H1 (cell line): Measurements from ENCODE around the gene ZNF746. TPM values are rescaled to one million over a fixed set of nuclear protein-coding genes. Genes with fewer than 3 reads are reported as not detected.

ENCODE experiments used
- CTCF ChIA-PET: fragments of 300-600 bp; sonication (Branson Sonifier 250); formaldehyde crosslinking; loops from one replicate; lab custom pipeline; 2021; ENCODE audit not compliant: partially characterized antibody; lab: Charles Lee
- POLR2A ChIA-PET: fragments of 300-600 bp; sonication (Branson Sonifier 250); formaldehyde crosslinking; loops from one replicate; lab custom pipeline; 2021; ENCODE audit warnings: inconsistent platforms; ENCODE audit not compliant: partially characterized antibody; lab: Charles Lee
- DNase-seq, 2 experiments: peaks; one replicate each; pipeline versions ENCODE4 v3.0.0 to v3.0.0-alpha.2; 2010 to 2022; ENCODE audit warnings: low spot score in 2 of 2, low read depth in 1 of 2, mixed read lengths in 1 of 2
- FAIRE-seq: peaks from 2 replicates; lab custom pipeline; 2011; peaks lifted over from hg19 to GRCh38; lab: Jason Lieb, UNC
- H2AFZ ChIP-seq: 2 replicates; pipeline ENCODE4 v1.8.1; 2012; ENCODE audit warnings: low read length, inconsistent platforms
- H2AK5ac ChIP-seq: 2 replicates; pipeline ENCODE4 v1.6.1; 2013; ENCODE audit warnings: low read depth, low read length
- H2BK120ac ChIP-seq: replicated peaks from 2 replicates; pipeline ENCODE3; 2013; ENCODE audit warnings: low read depth, low read length, inconsistent platforms
- H2BK12ac ChIP-seq: 2 replicates; pipeline ENCODE4 v1.6.1; 2013; ENCODE audit warnings: low read depth, low read length
- H2BK15ac ChIP-seq: 2 replicates; pipeline ENCODE4 v1.6.1; 2013; ENCODE audit warnings: low read length
- H2BK20ac ChIP-seq: 2 replicates; pipeline ENCODE4 v1.6.1; 2013; ENCODE audit warnings: low read length
- H2BK5ac ChIP-seq: 2 replicates; pipeline ENCODE4 v1.6.1; 2013; ENCODE audit warnings: low read depth, low read length
- H3K14ac ChIP-seq: 2 replicates; pipeline ENCODE4 v1.6.1; 2013; ENCODE audit warnings: inconsistent platforms; ENCODE audit not compliant: insufficient read length
- H3K18ac ChIP-seq: 2 replicates; pipeline ENCODE4 v1.6.1; 2013; ENCODE audit warnings: low read length; ENCODE audit errors: extremely low read depth
- H3K23ac ChIP-seq: 2 replicates; pipeline ENCODE4 v1.6.1; 2013; ENCODE audit warnings: inconsistent platforms; ENCODE audit not compliant: insufficient read length
- H3K23me2 ChIP-seq: 2 replicates; pipeline ENCODE4 v1.6.1; 2013; ENCODE audit warnings: low read depth, low read length
- H3K27ac ChIP-seq: 2 replicates; pipeline ENCODE4 v1.6.1; 2011; ENCODE audit warnings: low read depth, low read length, inconsistent platforms
- H3K27me3 ChIP-seq, 4 experiments: replicated peaks in 1 of 4; 1 replicate in 1 of 4; 2 replicates in 3 of 4; pipeline versions ENCODE4 v1.6.1 to v1.8.1; 2011 to 2013; ENCODE audit warnings: low read length in 3 of 4, mild to moderate bottlenecking in 3 of 4, inconsistent platforms in 2 of 4, mixed read lengths in 2 of 4, moderate library complexity in 1 of 4; ENCODE audit not compliant: control insufficient read depth in 3 of 4, insufficient read depth in 3 of 4; ENCODE audit errors: extremely low read depth in 1 of 4
- H3K36me3 ChIP-seq, 4 experiments: 2 replicates each; pipeline versions ENCODE4 v1.6.1 to v1.8.1; 2011 to 2013; ENCODE audit warnings: mild to moderate bottlenecking in 4 of 4, low read length in 3 of 4, moderate library complexity in 2 of 4, control low read depth in 1 of 4, inconsistent platforms in 1 of 4; ENCODE audit not compliant: insufficient read depth in 4 of 4, control insufficient read depth in 2 of 4
- H3K4ac ChIP-seq: replicated peaks from 2 replicates; pipeline ENCODE3; 2013; ENCODE audit warnings: low read length, low read depth, mixed read lengths, inconsistent platforms; ENCODE audit not compliant: insufficient read length
- H3K4me1 ChIP-seq, 4 experiments: replicated peaks in 1 of 4; 1 replicate in 1 of 4; 2 replicates in 3 of 4; pipeline versions ENCODE4 v1.6.1 to v1.8.1; 2011 to 2013; ENCODE audit warnings: low read length in 3 of 4, inconsistent platforms in 2 of 4, mixed read lengths in 1 of 4; ENCODE audit not compliant: insufficient read depth in 4 of 4, control insufficient read depth in 3 of 4
- H3K4me2 ChIP-seq, 2 experiments: 2 replicates each; pipeline versions ENCODE4 v1.6.1 to v1.8.1; 2011 to 2013; ENCODE audit warnings: low read depth in 2 of 2, low read length in 2 of 2, control low read depth in 1 of 2, inconsistent platforms in 1 of 2, mild to moderate bottlenecking in 1 of 2; ENCODE audit not compliant: insufficient read depth in 1 of 2
- H3K4me3 ChIP-seq, 4 experiments: fragments of 200-600, 300-600 bp in 1 of 4; sonication (generic), shearing (Covaris generic), sonication (Bioruptor Twin) in 1 of 4; 2 replicates each; pipeline versions ENCODE4 v1.5.1 to v1.8.1; 2011 to 2016; ENCODE audit warnings: low read length in 4 of 4, low read depth in 3 of 4, control low read depth in 2 of 4, inconsistent platforms in 2 of 4, mild to moderate bottlenecking in 2 of 4, mixed read lengths in 1 of 4, moderate library complexity in 1 of 4; ENCODE audit not compliant: insufficient read depth in 2 of 4; ENCODE audit errors: extremely low read depth in 1 of 4
- H3K56ac ChIP-seq: replicated peaks from 2 replicates; pipeline ENCODE3; 2013; ENCODE audit warnings: low read depth, mild to moderate bottlenecking, mixed read lengths, low read length, inconsistent platforms; ENCODE audit not compliant: insufficient read length
- H3K79me1 ChIP-seq: 2 replicates; pipeline ENCODE4 v1.6.1; 2013; ENCODE audit warnings: low read depth, low read length, control low read depth
- H3K79me2 ChIP-seq, 2 experiments: 2 replicates each; pipeline versions ENCODE4 v1.6.1 to v1.8.1; 2012 to 2013; ENCODE audit warnings: low read length in 2 of 2, mild to moderate bottlenecking in 2 of 2, inconsistent platforms in 1 of 2; ENCODE audit not compliant: insufficient read depth in 2 of 2, control insufficient read depth in 1 of 2
- H3K9ac ChIP-seq, 4 experiments: replicated peaks in 1 of 4; 1 replicate in 1 of 4; 2 replicates in 3 of 4; pipeline versions ENCODE4 v1.6.1 to v1.8.1; 2011 to 2013; ENCODE audit warnings: low read depth in 3 of 4, low read length in 3 of 4, control low read depth in 2 of 4, mild to moderate bottlenecking in 2 of 4, moderate library complexity in 2 of 4, inconsistent platforms in 1 of 4; ENCODE audit errors: extremely low read depth in 1 of 4
- H3K9me3 ChIP-seq, 2 experiments: 2 replicates each; pipeline versions ENCODE4 v1.6.1 to v1.8.1; 2012 to 2013; ENCODE audit warnings: mild to moderate bottlenecking in 2 of 2, moderate library complexity in 2 of 2, control low read depth in 1 of 2, inconsistent platforms in 1 of 2, low read depth in 1 of 2, low read length in 1 of 2, mixed read lengths in 1 of 2; ENCODE audit not compliant: insufficient read depth in 2 of 2
- H4K20me1 ChIP-seq, 2 experiments: replicated peaks in 1 of 2; 2 replicates each; pipeline versions ENCODE3 to v1.8.1; 2011 to 2013; ENCODE audit warnings: inconsistent platforms in 2 of 2, low read length in 2 of 2, mild to moderate bottlenecking in 1 of 2; ENCODE audit not compliant: insufficient read depth in 2 of 2, control insufficient read depth in 1 of 2
- H4K5ac ChIP-seq: 2 replicates; pipeline ENCODE4 v1.6.1; 2013; ENCODE audit warnings: low read length, low read depth, mixed read lengths, inconsistent platforms; ENCODE audit not compliant: insufficient read length
- H4K8ac ChIP-seq: 2 replicates; pipeline ENCODE4 v1.8.0; 2013; ENCODE audit warnings: mild to moderate bottlenecking, moderate library complexity, low read length, inconsistent platforms; ENCODE audit not compliant: insufficient read depth; ENCODE audit errors: extremely low read depth
- H4K91ac ChIP-seq: replicated peaks from 2 replicates; pipeline ENCODE3; 2013; ENCODE audit warnings: low read length, mixed read lengths, inconsistent platforms; ENCODE audit not compliant: insufficient read length
- ASH2L ChIP-seq: fragments of 200-600, 300-600 bp; sonication (generic); IDR thresholded peaks from one replicate; pipeline ENCODE4 v1.7.1; 2017; ENCODE audit warnings: low read length
- CREB1 ChIP-seq: IDR thresholded peaks from 2 replicates; pipeline ENCODE4 v1.6.1; 2012; ENCODE audit warnings: inconsistent platforms
- FOSL1 ChIP-seq: IDR thresholded peaks from 2 replicates; pipeline ENCODE4 v1.6.1; 2011; ENCODE audit warnings: mild to moderate bottlenecking, low read depth, low read length, moderate library complexity; ENCODE audit not compliant: insufficient read depth
- HDAC6 ChIP-seq: IDR thresholded peaks from one replicate; pipeline ENCODE4 v1.7.1; 2012; ENCODE audit warnings: low read depth, mild to moderate bottlenecking, inconsistent platforms, low read length, moderate library complexity
- JUND ChIP-seq: IDR thresholded peaks from 2 replicates; pipeline ENCODE4 v1.6.1; 2011; ENCODE audit warnings: mild to moderate bottlenecking, improper control_type of control experiment, low read length
- RAD21 ChIP-seq, 2 experiments: IDR thresholded peaks in 1 of 2; conservative IDR thresholded peaks in 1 of 2; 2 replicates each; pipeline ENCODE4 v1.6.1; 2011; ENCODE audit warnings: low read depth in 2 of 2, low read length in 2 of 2, improper control_type of control experiment in 1 of 2, inconsistent platforms in 1 of 2, mild to moderate bottlenecking in 1 of 2, moderate library complexity in 1 of 2
- RFX5 ChIP-seq: IDR thresholded peaks from 2 replicates; pipeline ENCODE4 v1.6.1; 2011; ENCODE audit warnings: low read depth, low read length, improper control_type of control experiment, borderline replicate concordance
- YY1 ChIP-seq: IDR thresholded peaks from 2 replicates; pipeline ENCODE4 v1.6.1; 2011; ENCODE audit warnings: low read depth, mild to moderate bottlenecking, low read length
- WGBS, 2 experiments: shearing (Covaris generic) in 1 of 2; methylation state at CpG; one replicate each; pipeline versions ENCODE4 v1.1.6 to v1.1.7; 2013 to 2015; ENCODE audit warnings: low lambda C conversion rate in 2 of 2, mixed read lengths in 2 of 2, inconsistent platforms in 1 of 2, low coverage in 1 of 2, missing lambda C conversion rate in 1 of 2; ENCODE audit not compliant: insufficient replicate concordance in 2 of 2, insufficient coverage in 1 of 2, insufficient read length in 1 of 2; ENCODE audit errors: extremely low coverage in 1 of 2, missing lambda C conversion rate in 1 of 2; 5-methylcytosine and 5-hydroxymethylcytosine counted together
- polyA plus RNA-seq, 7 experiments: library from polyadenylated mRNA; depleted of rRNA in 3 of 7; stranded (reverse) in 5 of 7; unstranded in 2 of 7; fragments of >200 nt in 5 of 7; fragments of 200-250 nt in 2 of 7; gene quantifications; 1 replicate in 5 of 7; 2 replicates in 1 of 7; 4 replicates in 1 of 7; pipeline versions ENCODE4 v1.2.1 to v1.2.3, GENCODE V29; 2011 to 2013; ENCODE audit warnings: missing spikeins in 2 of 7, mixed read lengths in 2 of 7
- total RNA-seq: library from RNA; stranded (reverse); fragmentation: NEBNext Ultra II Directional; extraction: Animal tissue kit (Norgen Biotek cat#: 25700); gene quantifications from 2 replicates; pipeline ENCODE4 v1.2.1, GENCODE V29; 2021

Gene ZNF746
- total and polyA plus RNA-seq, 2 of the 8 experiments (the other 6 are each of a cell fraction or from before 2014, with no cell fraction given) = 7.5 to 15.6 TPM

DNA sequence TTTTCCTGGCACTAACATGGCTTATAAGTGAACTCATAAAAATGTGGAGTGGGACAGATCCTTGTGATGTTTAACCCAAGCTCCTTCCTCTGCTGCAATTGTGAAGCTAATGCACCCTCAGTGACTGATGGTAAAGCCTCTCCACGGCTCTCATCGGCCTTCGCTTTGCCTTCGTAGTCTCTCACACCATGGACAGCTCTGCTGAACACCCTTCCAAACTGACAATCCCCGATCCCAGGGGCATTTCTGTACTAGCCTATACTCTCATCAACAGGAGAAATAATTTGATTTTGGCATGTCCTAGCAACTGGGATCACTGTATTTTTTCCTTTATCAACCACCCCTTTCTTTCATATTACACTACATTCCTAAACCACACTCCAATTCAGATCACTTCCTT, 42.9 kb downstream of the ZNF746 start:
- ChIA-PET CTCF (interaction anchor here (0.6 to 1.7 kb wide), 5 partner anchors 23 to 141 kb away, joined by 3 to 4 read pairs (median 3); no protein-coding TSS in a partner anchor), POLR2A (interaction anchor here (1.3 kb wide), 1 partner anchor 13 kb away, joined by 3 read pairs; no protein-coding TSS in a partner anchor)
- DNase-seq = peak in 1 of 2 experiments; percentile 8
- Histone ChIP-seq H2BK15ac (no peak overlapping the region), H3K4ac (no peak overlapping the region), H3K56ac (no peak overlapping the region), H4K20me1 (peaks cover 7 to 9% of the 10 kb centered on the region in 2 experiments), H3K79me1 (no peaks in the 10 kb centered on the region), H4K5ac (no peak overlapping the region), H3K18ac (no peak overlapping the region), H2AFZ (no peak overlapping the region), H4K91ac (no peak overlapping the region), H2BK12ac (no peak overlapping the region), H2BK20ac (no peak overlapping the region), H2AK5ac (no peak overlapping the region), H3K36me3 (peaks cover 0 to 21% (median 15%) of the 10 kb centered on the region in 4 experiments; a peak in 6 of 8 replicates), H3K27me3 (peaks cover 4 to 17% (median 13%) of the 10 kb centered on the region in 4 experiments), H3K9me3 (no peaks in the 10 kb centered on the region), H3K4me2 (no peak overlapping the region), H3K79me2 (peaks cover 0 to 10% of the 10 kb centered on the region in 2 experiments; a peak in 1 of 4 replicates), H4K8ac (no peak overlapping the region), H2BK120ac (no peak overlapping the region), H3K4me3 (no peak overlapping the region), H3K23ac (no peak overlapping the region), H3K23me2 (peaks cover 3% of the 10 kb centered on the region; the same call in 1 of the 2 replicates), H3K9ac (no peak overlapping the region), H3K14ac (no peak overlapping the region), H3K4me1 (no peaks in the 10 kb centered on the region; a peak in 1 of 7 replicates), H3K27ac (no peak overlapping the region), H2BK5ac (no peak overlapping the region)
- 88% methylated on average over 5 of the region's 5 CpGs; no CpG with 5 or more reads in 1 of the 2 experiments for WGBS, 2 experiments
- TF ChIP-seq HDAC6 (no peak), YY1 (no peak), JUND (no peak), RAD21 (IDR thresholded peaks at IDR 0.05 in 1 of 2, conservative IDR thresholded peaks at IDR 0.05 in 1 of 2; ENCODE audit: low read depth in 2 of 2, low read length in 2 of 2) (no peak), FOSL1 (no peak), RFX5 (no peak), ASH2L (no peak), CREB1 (no peak)
- FAIRE-seq = no peak
